Cardiac fibroblast (primary cell): ENCODE results near the gene GPX2.

Experiments
- DNase-seq, 2 donors: peaks; one replicate each; pipeline versions ENCODE4 v3.0.0 to v3.0.0-alpha.2; 2010; ENCODE audit warnings: low read depth in 2 of 2
- H3K4me3 ChIP-seq, 2 donors: replicated peaks in 1 of 2; 1 replicate in 1 of 2; 2 replicates in 1 of 2; pipeline ENCODE4 v1.5.1; 2011; ENCODE audit warnings: low read depth in 2 of 2, low read length in 2 of 2, mild to moderate bottlenecking in 2 of 2, moderate library complexity in 1 of 2
- TF ChIP-seq, protein P1 (sequence below): IDR thresholded peaks from one replicate; pipeline ENCODE4 v1.5.1; 2011; ENCODE audit warnings: low read depth, mild to moderate bottlenecking, low read length, inconsistent platforms

The GPX2 gene

DNA sequence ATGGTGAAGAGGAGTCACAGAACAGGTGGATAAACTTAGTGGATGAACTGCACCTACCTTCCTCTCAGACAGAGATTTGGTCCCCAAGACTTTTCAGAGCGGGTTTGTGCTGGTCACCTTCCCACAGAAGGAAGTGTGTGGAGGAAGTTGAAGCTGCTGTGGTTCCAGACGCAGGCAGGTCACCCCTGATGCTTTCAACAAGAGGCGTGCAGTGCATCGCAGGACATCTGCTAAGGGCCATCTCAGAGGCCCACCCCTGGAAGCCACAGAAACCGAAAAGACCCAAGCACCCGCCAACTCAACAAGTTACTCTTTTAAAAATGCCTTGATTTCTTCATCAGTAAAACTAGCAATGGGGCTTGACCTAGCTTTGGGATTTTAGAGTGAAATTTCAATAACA is 1.0 kb upstream of the GPX2 start:
- H3K4me3 ChIP-seq = no peak overlapping the region
- no peak for DNase-seq
- TF ChIP-seq, protein P1, sequence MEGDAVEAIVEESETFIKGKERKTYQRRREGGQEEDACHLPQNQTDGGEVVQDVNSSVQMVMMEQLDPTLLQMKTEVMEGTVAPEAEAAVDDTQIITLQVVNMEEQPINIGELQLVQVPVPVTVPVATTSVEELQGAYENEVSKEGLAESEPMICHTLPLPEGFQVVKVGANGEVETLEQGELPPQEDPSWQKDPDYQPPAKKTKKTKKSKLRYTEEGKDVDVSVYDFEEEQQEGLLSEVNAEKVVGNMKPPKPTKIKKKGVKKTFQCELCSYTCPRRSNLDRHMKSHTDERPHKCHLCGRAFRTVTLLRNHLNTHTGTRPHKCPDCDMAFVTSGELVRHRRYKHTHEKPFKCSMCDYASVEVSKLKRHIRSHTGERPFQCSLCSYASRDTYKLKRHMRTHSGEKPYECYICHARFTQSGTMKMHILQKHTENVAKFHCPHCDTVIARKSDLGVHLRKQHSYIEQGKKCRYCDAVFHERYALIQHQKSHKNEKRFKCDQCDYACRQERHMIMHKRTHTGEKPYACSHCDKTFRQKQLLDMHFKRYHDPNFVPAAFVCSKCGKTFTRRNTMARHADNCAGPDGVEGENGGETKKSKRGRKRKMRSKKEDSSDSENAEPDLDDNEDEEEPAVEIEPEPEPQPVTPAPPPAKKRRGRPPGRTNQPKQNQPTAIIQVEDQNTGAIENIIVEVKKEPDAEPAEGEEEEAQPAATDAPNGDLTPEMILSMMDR = no peak

DNA sequence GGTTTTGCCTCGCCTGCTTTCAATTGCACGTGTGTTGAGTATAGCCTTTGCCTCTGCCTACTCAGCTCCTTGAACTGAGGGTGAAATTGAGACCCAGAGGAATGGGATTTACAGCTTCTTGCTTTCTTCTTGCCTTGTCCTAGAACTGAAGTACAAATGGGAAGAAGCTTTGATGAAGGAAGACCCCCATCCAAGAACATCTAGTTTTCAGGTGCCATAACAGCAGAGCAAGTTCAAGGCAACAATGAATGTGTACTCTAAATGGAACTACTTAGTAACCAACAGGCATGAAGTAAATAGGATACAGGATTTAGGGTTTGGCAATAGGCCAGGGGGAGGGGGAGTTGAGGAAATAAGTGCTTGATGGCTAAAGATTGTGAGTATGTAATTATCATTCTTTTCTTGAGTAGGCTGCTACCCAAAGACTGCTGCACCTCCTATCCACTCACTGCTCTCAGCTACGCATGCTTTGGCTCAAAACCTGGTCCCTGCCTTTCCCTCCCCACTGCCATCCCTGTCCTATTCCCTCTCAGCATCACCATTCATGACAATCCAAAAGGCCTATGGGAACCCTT is 2.1 kb downstream of the GPX2 start:
- H3K4me3 ChIP-seq = no peak overlapping the region
- TF ChIP-seq, protein P1 = no peak
- DNase-seq = no peak

DNA sequence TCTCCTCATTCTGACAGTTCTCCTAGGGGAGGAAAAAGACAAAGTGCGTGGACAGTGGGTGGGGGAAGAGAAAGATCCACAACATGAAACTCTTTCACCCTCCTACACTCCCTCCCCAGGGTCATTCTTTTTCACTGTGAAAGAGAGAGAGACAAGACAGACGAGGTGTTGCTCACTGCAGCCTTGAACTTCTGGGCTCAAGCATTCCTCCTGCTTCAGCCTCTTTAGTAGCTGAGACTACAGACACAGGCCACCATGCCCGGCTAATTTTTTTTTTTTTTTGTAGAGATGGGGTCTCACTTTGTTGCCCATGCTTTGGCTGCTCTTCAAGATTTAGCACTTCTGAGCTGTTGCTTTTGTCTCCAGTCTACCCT is 2.7 kb downstream of the GPX2 start:
- no peak overlapping the region for H3K4me3 ChIP-seq
- DNase-seq = no peak
- TF ChIP-seq, protein P1 = no peak

DNA sequence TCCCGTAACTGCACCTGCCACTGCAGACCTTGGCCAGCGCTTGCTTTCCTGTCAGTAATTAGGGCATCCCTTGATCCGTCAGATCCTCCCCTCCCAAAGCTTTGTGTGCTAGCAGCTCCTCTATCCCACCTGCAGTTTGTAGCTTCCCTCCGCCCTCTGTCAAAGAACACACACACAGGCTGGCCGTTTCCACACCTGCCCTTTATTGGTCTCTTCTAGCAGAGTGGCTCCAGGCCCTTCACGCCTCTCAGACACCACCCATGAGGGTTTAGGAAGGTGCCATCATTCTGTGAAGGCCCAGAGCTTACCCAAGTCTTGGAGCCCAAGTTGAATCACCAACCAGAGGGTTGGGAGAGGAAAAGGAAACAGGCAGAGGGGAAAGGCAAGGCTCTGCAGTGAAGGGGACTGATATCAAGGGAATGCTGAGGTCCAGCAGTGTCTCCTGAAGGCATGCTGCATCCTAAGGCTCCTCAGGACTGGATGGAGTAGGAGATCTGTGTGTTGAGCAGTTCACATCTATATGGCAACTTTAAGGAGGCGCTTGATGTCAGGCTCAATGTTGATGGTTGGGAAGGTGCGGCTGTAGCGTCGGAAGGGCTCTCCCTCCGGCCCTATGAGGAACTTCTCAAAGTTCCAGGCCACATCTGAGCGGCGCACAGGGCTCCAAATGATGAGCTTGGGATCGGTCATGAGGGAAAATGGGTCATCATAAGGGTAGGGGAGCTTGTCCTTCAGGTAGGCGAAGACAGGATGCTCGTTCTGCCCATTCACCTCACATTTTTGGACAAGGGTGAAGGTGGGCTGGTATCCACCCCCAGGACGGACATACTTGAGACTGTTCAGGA is 3.4 kb downstream of the GPX2 start:
- H3K4me3 ChIP-seq = no peak overlapping the region
- DNase-seq = no peak
- TF ChIP-seq, protein P1 = no peak

DNA sequence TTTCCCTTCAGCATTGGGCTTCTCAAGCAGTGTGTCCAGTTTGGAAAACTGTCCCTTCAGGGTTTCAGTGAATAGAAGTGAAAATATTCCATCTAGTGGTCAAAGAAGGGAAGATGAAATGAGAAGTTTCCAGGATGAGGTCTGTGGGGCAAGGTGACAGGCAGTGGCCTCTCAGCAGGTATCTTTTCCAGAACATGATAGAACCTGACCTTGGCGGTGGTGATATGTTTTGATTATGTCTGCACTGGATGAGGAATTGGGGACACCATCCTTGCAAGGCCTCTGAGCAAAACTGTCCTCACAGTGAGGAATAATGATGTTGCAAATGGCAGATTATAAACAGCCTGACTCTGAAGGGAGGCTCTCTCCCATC is 4.7 kb downstream of the GPX2 start:
- TF ChIP-seq, protein P1 = peak; percentile 12
- H3K4me3 ChIP-seq = no peak overlapping the region

DNA sequence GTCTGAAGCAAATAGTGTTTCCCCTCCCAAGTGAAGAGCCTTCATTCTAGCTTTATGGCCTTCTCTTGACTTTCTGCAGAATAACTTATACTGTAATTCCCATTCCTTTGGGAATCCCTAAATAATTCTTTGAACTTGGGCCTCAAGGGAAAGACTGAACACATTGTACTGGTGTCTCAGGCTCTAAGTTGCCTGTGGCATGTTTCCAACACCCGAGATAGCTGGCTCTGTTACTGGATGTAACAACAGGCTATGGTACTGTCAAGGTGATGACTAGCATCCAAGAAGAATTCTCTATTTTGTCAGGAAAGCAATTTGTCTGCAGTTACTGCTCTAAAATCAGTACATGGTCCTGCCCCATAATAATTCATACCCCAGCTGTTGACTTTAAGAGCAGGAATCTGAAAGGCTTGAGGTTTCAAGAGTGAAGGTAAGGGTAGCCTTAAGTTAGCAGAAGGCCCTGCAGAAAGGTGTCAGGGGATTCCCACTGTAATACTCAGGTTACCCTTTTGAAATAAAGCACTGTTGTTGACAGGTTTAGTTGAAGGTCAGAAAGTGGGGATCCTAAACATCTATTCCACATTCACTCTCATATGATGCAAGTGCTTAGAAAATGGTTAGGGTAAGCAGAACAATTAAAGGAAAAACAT is 5.2 kb downstream of the GPX2 start:
- TF ChIP-seq, protein P1 = no peak
- no peak overlapping the region for H3K4me3 ChIP-seq
- peak; percentile 39 to 51 for DNase-seq

More for the DNA sequence above, 4.7 kb downstream of the GPX2 start:
- DNase-seq = peak; percentile 37 to 39
